ENCODE data around the gene ZNF654. TPM values are rescaled to one million over a fixed set of nuclear protein-coding genes. Genes with fewer than 3 reads are reported as not detected.

The ZNF654 gene
- total RNA-seq, 3 donors from 2014 or later: 15.4 to 26.3 (median 16.5) TPM

DNA sequence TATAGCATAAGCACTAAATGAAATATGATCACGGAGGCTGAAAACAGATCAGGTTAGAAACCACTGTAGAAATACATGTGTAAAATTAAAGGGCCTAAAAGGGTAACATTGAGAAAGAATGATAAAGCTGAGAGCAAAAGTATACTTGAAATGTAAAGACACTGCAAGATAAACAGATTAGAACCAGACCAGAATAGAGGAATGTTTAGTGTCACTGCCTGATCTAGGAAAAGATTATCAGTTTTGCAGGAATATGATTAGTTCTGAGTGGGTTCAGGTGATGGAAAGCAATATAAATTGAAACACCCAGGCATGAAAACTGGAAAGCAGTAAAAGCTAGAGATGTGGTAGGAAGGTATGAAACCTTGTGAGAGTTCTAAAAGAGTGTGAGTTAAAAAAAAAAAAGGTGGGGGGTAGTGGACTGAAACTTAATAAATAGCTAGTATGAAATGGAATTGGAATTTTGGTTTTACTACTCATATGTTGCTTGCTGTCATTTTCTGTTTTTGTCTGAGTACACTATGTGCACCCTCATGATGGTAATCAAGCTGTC is 74.7 kb downstream of the ZNF654 start:
- DNase-seq (ENCODE audit: low spot score in 2 of 2): no peak
- Histone ChIP-seq H3K4me3 (no peak overlapping the region), H3K27me3 (no peaks in the 10 kb centered on the region), H3K9me3 (no peaks in the 10 kb centered on the region), H3K27ac (no peak overlapping the region), H3K36me3 (no peaks in the 10 kb centered on the region), H3K4me1 (no peaks in the 10 kb centered on the region)
- TF ChIP-seq POLR2AphosphoS5 (IDR thresholded peaks at IDR 0.05): no peak
- TF ChIP-seq, protein P1, sequence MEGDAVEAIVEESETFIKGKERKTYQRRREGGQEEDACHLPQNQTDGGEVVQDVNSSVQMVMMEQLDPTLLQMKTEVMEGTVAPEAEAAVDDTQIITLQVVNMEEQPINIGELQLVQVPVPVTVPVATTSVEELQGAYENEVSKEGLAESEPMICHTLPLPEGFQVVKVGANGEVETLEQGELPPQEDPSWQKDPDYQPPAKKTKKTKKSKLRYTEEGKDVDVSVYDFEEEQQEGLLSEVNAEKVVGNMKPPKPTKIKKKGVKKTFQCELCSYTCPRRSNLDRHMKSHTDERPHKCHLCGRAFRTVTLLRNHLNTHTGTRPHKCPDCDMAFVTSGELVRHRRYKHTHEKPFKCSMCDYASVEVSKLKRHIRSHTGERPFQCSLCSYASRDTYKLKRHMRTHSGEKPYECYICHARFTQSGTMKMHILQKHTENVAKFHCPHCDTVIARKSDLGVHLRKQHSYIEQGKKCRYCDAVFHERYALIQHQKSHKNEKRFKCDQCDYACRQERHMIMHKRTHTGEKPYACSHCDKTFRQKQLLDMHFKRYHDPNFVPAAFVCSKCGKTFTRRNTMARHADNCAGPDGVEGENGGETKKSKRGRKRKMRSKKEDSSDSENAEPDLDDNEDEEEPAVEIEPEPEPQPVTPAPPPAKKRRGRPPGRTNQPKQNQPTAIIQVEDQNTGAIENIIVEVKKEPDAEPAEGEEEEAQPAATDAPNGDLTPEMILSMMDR (IDR thresholded peaks at IDR 0.05): no peak
- TF ChIP-seq POLR2A (IDR thresholded peaks at IDR 0.05): no peak
- intact Hi-C loops (cut with DNase I; ENCODE audit: low total_unique reads): no loop called here

DNA sequence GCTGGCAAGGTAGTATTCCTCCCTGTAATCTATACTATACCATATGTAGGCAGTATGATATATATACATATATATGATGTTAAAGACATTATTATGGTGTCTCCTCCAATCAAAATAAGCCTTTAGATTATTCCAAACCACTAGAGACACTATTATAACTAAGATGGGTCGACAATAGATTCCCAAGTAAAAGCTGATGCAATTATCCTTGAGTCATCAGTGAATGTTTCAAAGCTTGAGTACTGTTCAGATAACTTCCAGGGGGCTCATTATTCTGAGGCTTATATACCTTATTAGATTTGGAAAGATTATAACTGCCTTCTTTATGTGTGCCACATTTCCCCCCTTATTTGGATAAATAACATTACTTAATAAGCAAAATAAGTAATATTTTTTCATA is 78.8 kb downstream of the ZNF654 start:
- H3K36me3 ChIP-seq: no peaks in the 10 kb centered on the region
- no peak for DNase-seq (ENCODE audit: low spot score in 2 of 2)
- no peak overlapping the region for H3K4me3 ChIP-seq
- intact Hi-C loops (cut with DNase I; ENCODE audit: low total_unique reads): no loop called here
- TF ChIP-seq POLR2AphosphoS5 (IDR thresholded peaks at IDR 0.05): no peak
- TF ChIP-seq, protein P1 (IDR thresholded peaks at IDR 0.05): no peak
- no peak for TF ChIP-seq POLR2A (IDR thresholded peaks at IDR 0.05)
- H3K27ac ChIP-seq: no peak overlapping the region
- no peaks in the 10 kb centered on the region for H3K27me3 ChIP-seq
- no peaks in the 10 kb centered on the region for H3K9me3 ChIP-seq
- no peaks in the 10 kb centered on the region for H3K4me1 ChIP-seq

DNA sequence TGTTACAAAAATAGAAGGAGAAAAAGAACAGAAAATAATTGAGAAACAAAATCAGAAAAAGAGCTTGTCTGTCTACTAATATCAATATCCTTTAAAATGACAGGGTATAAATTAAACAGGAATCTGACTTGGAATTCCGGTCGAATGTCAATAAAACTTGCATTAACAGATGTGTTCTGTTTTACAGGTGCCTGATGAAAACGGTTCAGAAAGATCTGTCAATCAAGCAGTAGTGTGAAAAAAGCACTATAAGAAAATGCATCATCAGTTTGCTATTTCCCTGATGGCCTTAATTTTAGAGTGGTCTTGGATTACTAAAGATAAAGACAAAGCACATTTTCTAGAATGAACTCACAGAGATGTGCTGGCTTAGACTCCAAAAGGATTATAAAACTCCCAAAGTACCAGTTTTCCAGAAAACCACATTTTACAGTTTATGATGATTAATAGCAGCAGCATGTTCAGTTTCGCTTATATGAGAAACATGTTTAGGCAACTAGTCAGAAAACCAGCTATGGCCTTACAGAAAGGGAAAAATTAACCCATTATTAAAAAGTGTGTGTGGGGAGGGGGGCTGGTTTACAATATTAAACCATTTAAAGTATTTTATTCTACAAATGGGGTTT is 82.5 kb downstream of the ZNF654 start:
- no peaks in the 10 kb centered on the region for H3K27me3 ChIP-seq
- no peak overlapping the region for H3K4me3 ChIP-seq
- no peaks in the 10 kb centered on the region for H3K4me1 ChIP-seq
- DNase-seq (ENCODE audit: low spot score in 2 of 2): no peak
- TF ChIP-seq POLR2AphosphoS5 (IDR thresholded peaks at IDR 0.05): no peak
- TF ChIP-seq, protein P1 (IDR thresholded peaks at IDR 0.05): no peak
- TF ChIP-seq POLR2A (IDR thresholded peaks at IDR 0.05): no peak
- H3K27ac ChIP-seq: no peak overlapping the region
- intact Hi-C loops (cut with DNase I; ENCODE audit: low total_unique reads): no loop called here
- no peaks in the 10 kb centered on the region for H3K36me3 ChIP-seq
- H3K9me3 ChIP-seq: no peaks in the 10 kb centered on the region

DNA sequence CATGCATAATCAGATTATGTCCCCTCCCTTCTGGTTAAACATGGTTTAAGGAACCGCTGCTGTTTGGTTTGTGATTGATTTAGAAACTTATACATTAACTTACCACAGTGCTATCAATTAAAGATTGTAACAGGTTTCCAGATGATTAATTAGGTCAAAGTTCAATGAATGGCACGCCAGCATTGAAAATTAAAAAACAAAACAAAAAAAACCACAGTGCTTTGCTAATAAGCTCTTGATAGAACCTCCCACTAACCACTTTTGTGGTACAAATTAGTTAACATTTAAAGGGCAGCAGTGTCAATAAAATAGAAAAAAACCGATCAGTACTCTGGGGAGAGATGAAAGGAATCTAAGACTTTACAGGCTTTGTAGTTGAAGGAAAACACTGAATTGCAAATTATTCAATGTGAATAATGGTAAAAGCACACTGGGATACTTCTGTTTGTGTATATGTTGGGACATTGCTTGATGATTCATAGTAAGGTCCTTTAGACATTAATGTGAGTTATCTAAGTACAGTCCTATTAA is 83.1 kb downstream of the ZNF654 start:
- Histone ChIP-seq H3K27me3 (no peaks in the 10 kb centered on the region), H3K4me3 (no peak overlapping the region), H3K36me3 (no peaks in the 10 kb centered on the region), H3K27ac (no peak overlapping the region), H3K4me1 (no peaks in the 10 kb centered on the region), H3K9me3 (no peaks in the 10 kb centered on the region)
- TF ChIP-seq, protein P1 (IDR thresholded peaks at IDR 0.05): no peak
- TF ChIP-seq POLR2AphosphoS5 (IDR thresholded peaks at IDR 0.05): no peak
- TF ChIP-seq POLR2A (IDR thresholded peaks at IDR 0.05): no peak
- no peak for DNase-seq (ENCODE audit: low spot score in 2 of 2)
- intact Hi-C loops (cut with DNase I; ENCODE audit: low total_unique reads): no loop called here

DNA sequence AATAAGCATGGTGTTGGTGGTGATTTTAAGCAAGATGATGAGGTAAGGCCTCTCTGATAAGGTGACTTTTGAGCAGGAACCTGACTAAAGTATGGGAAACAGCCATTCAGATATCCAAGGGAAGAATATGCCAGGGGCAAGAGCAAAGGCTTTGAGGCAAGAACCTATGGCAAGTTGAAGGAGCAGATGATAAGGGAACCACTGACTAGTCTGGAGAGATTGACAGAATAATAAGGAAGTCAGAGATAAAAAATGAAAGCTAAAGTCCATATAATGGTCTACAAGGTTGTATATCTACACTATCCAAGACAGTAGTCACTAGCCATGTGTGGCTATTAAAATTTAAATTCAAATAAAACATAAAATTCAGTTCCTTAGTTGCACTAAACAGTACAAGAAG is 88.2 kb downstream of the ZNF654 start:
- Histone ChIP-seq H3K4me1 (peaks cover 0 to 5% of the 10 kb centered on the region in 2 donors), H3K4me3 (no peak overlapping the region), H3K9me3 (no peaks in the 10 kb centered on the region), H3K27ac (no peak overlapping the region), H3K27me3 (no peaks in the 10 kb centered on the region), H3K36me3 (no peaks in the 10 kb centered on the region)
- no peak for DNase-seq (ENCODE audit: low spot score in 2 of 2)
- intact Hi-C loops (cut with DNase I; ENCODE audit: low total_unique reads): no loop called here
- no peak for TF ChIP-seq POLR2A (IDR thresholded peaks at IDR 0.05)
- TF ChIP-seq POLR2AphosphoS5 (IDR thresholded peaks at IDR 0.05): no peak
- TF ChIP-seq, protein P1 (IDR thresholded peaks at IDR 0.05): no peak

Data from breast epithelium (tissue), 4 donors.